ENCODE data around the gene PPP2R2D.

PPP2R2D gene

GRCh38 chr10:131858583-131859340 is 42.0 kb upstream of the PPP2R2D start:
- Histone ChIP-seq H3K4me3 (ENCODE audit: low read depth, low read length) (no peak overlapping the region), H3K36me3 (replicated peaks) (no peaks in the 10 kb centered on the region), H3K27ac (no peak overlapping the region), H3K27me3 (replicated peaks) (no peaks in the 10 kb centered on the region)
- no peak for DNase-seq
- in situ Hi-C loops (cut with HindIII; ENCODE audit: low pct_ligation_motif_present, low sequenced_read_pairs), result no loop called here
- no peak for TF ChIP-seq CTCF (IDR thresholded peaks at IDR 0.05; ENCODE audit: low read depth, low read length, missing control alignments)

- in situ Hi-C loops (cut with HindIII; ENCODE audit: low pct_ligation_motif_present, low sequenced_read_pairs), result no loop called here
- no peak overlapping the region for H3K27ac ChIP-seq
- no peak overlapping the region for H3K4me3 ChIP-seq (ENCODE audit: low read depth, low read length)
- no peak for DNase-seq
- no peaks in the 10 kb centered on the region for H3K27me3 ChIP-seq (replicated peaks)
- no peaks in the 10 kb centered on the region for H3K36me3 ChIP-seq (replicated peaks)
- no peak for TF ChIP-seq CTCF (IDR thresholded peaks at IDR 0.05; ENCODE audit: low read depth, low read length, missing control alignments)
These were observed 41.3 kb upstream of the PPP2R2D start for GRCh38 chr10:131859341-131860020.

DNA sequence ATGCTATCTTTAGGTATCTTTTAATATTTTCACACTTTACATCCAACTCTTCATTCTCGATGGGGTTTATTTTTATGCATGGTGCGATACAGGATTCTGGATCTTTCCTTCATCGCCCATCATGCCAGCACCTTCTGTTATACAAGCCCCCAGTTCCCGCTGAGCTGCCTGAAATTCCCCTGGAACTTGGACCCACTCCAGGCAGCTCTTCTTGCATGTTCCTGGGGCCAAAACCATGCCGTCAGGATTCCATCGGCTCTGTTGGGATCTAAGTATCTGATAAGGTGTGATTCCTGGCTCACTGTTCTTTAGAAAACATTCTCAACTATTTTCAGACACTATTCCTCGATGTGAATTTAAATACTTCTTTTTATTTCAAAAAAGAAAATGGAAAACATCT is 40.5 kb upstream of the PPP2R2D start:
- in situ Hi-C loops (cut with HindIII; ENCODE audit: low pct_ligation_motif_present, low sequenced_read_pairs), result no loop called here

DNA sequence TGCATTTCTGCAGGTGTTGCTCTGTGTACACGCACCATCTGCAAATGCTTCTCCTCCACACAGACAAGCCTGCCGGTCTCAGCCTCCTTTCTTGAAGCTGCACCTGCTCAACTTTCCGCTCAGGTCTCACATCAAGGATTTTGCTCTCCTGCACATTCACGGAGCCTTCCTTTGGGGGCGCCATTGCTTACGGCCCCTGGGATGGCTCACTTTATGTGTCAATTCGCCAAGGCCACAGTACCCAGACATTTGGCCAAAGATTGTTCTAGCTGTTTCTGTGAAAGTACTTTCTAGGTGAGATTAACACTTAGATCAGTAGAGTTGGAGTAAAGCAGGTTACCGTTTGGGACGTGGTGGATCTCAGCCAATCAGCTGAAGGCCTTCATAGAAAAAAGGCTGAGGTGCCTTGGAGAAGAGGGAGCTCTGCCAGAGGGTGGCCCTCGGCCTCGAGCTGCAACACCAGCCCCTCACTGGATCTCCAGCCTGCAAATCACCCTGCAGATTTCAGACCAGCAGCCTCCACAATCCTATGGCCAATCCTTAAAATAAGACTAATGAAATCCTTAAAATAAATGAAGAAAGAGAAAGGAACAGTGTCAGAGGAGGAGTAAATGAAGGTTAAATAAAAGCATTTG is 39.9 kb upstream of the PPP2R2D start:
- Histone ChIP-seq H3K27ac (no peak overlapping the region), H3K36me3 (replicated peaks) (no peaks in the 10 kb centered on the region), H3K27me3 (replicated peaks) (no peaks in the 10 kb centered on the region), H3K4me3 (ENCODE audit: low read depth, low read length) (no peak overlapping the region)
- DNase-seq, result no peak
- no peak for TF ChIP-seq CTCF (IDR thresholded peaks at IDR 0.05; ENCODE audit: low read depth, low read length, missing control alignments)
- in situ Hi-C loops (cut with HindIII; ENCODE audit: low pct_ligation_motif_present, low sequenced_read_pairs), result no loop called here

More for the DNA sequence above, 40.5 kb upstream of the PPP2R2D start:
- no peak overlapping the region for H3K4me3 ChIP-seq (ENCODE audit: low read depth, low read length)
- no peak for DNase-seq
- no peak overlapping the region for H3K27ac ChIP-seq
- no peaks in the 10 kb centered on the region for H3K36me3 ChIP-seq (replicated peaks)
- no peak for TF ChIP-seq CTCF (IDR thresholded peaks at IDR 0.05; ENCODE audit: low read depth, low read length, missing control alignments)
- H3K27me3 ChIP-seq (replicated peaks), result no peaks in the 10 kb centered on the region

DNA sequence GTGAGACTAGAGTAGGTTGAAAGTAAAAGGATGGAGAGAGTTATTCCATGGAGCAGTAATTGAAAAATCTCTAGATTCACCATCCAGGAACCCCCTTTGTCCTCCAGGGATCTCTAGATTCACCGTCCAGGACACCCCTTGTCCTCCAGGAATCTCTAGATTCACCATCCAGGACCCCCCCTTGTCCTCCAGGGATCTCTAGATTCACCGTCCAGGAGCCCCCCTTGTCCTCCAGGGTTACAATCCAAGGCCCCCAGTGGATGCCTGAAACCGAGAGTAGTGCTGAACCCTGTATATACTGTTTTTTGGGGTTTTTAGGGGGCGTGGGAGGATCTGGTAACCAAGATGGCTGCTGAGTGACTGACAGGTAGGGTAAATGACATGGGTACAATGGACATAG is 38.3 kb upstream of the PPP2R2D start:
- TF ChIP-seq CTCF (IDR thresholded peaks at IDR 0.05; ENCODE audit: low read depth, low read length, missing control alignments), result no peak
- Histone ChIP-seq H3K36me3 (replicated peaks) (no peaks in the 10 kb centered on the region), H3K4me3 (ENCODE audit: low read depth, low read length) (no peak overlapping the region), H3K27ac (no peak overlapping the region), H3K27me3 (replicated peaks) (no peaks in the 10 kb centered on the region)
- in situ Hi-C loops (cut with HindIII; ENCODE audit: low pct_ligation_motif_present, low sequenced_read_pairs), result no loop called here
- no peak for DNase-seq

Measured in brain microvascular endothelial cell (primary cell).